ENCODE measurements around the gene JPH4. TPM values are rescaled to one million over a fixed set of nuclear protein-coding genes. Genes with fewer than 3 reads are reported as not detected.

The JPH4 gene
- total RNA-seq, 2 donors from 2014 or later = 0.39 TPM; not detected in 1

DNA sequence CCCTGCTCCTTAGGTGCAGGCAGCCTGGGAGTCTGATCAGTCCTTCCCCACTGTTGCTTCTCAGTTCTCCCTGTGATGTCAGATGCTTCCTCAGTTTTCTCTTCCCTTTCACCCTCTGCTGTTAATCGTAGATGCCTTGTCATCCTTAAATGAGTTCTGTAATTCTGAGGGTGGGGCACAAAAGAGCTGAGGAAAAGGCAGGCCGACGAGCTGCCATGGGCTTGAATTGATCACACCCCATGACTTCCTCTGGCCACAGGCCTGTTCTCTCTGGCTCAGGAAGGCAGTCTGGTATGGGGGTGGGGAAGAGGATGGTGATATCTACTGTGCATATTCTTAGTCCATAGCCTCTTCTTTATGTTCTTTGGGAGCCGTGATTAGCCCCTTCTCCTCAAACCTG, 5.8 kb downstream of the JPH4 start:
- Histone ChIP-seq H3K9me3 (no peaks in the 10 kb centered on the region), H3K27me3 (peaks cover 15 to 27% of the 10 kb centered on the region in 2 donors), H3K4me1 (peaks cover 0 to 22% of the 10 kb centered on the region in 2 donors), H3K36me3 (no peaks in the 10 kb centered on the region), H3K27ac (no peak overlapping the region), H3K4me3 (no peak overlapping the region)
- DNase-seq (ENCODE audit: low spot score) = no peak
- TF ChIP-seq, protein P1, sequence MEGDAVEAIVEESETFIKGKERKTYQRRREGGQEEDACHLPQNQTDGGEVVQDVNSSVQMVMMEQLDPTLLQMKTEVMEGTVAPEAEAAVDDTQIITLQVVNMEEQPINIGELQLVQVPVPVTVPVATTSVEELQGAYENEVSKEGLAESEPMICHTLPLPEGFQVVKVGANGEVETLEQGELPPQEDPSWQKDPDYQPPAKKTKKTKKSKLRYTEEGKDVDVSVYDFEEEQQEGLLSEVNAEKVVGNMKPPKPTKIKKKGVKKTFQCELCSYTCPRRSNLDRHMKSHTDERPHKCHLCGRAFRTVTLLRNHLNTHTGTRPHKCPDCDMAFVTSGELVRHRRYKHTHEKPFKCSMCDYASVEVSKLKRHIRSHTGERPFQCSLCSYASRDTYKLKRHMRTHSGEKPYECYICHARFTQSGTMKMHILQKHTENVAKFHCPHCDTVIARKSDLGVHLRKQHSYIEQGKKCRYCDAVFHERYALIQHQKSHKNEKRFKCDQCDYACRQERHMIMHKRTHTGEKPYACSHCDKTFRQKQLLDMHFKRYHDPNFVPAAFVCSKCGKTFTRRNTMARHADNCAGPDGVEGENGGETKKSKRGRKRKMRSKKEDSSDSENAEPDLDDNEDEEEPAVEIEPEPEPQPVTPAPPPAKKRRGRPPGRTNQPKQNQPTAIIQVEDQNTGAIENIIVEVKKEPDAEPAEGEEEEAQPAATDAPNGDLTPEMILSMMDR (IDR thresholded peaks at IDR 0.05) = no peak

DNA sequence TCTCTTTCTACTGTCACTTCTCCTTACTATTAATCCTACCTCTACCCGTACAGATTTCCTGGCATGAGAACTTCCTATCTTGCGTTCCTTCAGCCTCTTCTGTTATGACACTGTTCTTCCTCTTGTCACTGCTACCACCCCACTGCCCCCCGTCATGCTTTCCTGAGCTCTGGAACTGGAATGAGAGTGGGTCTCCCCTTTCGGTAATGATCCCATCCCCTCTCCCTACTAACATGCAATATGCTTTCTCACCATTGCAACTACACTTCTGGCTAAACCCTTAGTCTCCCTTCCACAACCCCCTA, 6.1 kb downstream of the JPH4 start:
- DNase-seq (ENCODE audit: low spot score) = no peak
- H3K4me1 ChIP-seq = peaks cover 0 to 22% of the 10 kb centered on the region in 2 donors
- no peaks in the 10 kb centered on the region for H3K36me3 ChIP-seq
- no peak overlapping the region for H3K4me3 ChIP-seq
- H3K9me3 ChIP-seq = no peaks in the 10 kb centered on the region
- TF ChIP-seq, protein P1 (IDR thresholded peaks at IDR 0.05) = no peak
- peaks cover 12 to 23% of the 10 kb centered on the region in 2 donors for H3K27me3 ChIP-seq
- no peak overlapping the region for H3K27ac ChIP-seq

DNA sequence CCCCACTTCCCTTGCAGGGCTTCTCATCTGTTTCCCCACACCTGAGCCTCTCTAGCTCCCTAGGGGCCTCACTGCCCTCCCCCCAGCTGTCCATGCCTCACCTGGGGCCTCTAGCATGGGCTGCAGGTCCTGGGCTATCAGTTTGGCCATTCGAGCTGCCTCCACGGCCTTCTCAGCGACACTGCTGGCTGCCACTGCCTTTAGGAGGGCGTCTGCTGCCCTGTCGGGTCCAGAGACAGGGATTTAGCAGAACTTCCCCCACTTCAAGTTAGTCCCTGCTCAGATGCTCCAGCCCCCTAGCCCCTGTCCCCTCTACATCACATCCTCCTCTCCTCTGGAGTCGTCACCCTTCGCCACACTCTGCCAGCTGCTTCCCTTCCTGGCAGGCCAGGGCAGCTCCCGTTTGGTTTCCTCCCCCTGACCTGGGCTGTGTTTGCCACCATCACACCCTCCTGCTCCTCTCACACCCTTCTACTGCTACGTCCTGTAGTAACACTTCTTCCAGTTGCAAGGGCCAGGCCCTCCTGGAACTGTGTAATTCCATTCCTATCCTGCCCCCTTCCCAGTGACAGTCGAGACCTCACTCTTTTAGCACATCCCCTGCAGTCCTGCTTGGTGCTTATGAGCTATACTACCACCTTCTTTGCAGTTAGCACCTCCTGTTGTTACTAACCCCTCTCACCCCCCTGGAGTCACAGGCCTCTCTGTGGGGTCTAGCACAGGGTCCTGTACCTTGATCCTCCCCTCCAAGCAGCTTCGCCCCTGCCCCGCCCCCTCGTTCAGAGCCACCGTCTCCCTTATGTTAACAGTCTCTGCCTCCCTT, 6.7 kb downstream of the JPH4 start:
- H3K36me3 ChIP-seq = no peaks in the 10 kb centered on the region
- no peaks in the 10 kb centered on the region for H3K9me3 ChIP-seq
- H3K4me3 ChIP-seq = no peak overlapping the region
- DNase-seq (ENCODE audit: low spot score) = no peak
- H3K27me3 ChIP-seq = peaks cover 7 to 18% of the 10 kb centered on the region in 2 donors
- peaks cover 0 to 18% of the 10 kb centered on the region in 2 donors for H3K4me1 ChIP-seq
- no peak overlapping the region for H3K27ac ChIP-seq
- TF ChIP-seq, protein P1 (IDR thresholded peaks at IDR 0.05) = no peak

DNA sequence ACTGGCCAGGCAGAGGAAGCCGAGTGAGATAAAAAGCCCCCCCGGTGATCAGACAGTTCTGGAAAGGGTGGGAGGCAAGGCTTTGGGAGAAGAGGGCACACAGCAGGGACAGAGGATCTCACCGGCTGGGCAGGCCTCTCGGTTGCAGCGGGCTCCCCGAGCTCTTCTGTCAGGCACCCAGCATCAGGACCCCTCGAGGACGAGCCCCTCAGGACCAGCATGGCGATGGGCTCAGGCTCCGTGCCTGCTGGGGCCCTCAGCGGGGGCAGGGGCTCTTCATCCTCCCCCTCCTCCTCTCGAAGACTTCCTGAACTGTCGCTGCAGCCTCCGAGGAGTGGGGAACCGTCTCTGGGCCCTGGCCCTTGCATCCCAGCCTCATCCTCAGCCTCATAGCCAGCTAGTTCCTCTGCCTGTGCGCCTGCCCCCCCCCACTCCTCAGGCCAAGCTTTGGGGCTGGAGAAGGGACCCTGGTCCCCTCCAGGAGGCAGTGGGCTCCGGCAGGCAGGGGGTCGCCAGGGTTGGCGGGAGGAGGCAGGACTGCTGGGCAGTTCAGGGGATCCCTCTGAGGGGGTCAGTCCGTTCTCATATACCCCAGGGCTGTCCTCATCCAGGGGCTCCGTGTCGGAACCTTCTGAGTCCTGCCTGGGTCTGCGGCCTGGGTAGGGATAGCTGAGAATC, 7.6 kb downstream of the JPH4 start:
- TF ChIP-seq, protein P1 (IDR thresholded peaks at IDR 0.05) = no peak
- H3K27me3 ChIP-seq = peaks cover 0 to 10% of the 10 kb centered on the region in 2 donors
- H3K4me1 ChIP-seq = peaks cover 0 to 14% of the 10 kb centered on the region in 2 donors
- DNase-seq (ENCODE audit: low spot score) = no peak
- no peak overlapping the region for H3K4me3 ChIP-seq
- no peak overlapping the region for H3K27ac ChIP-seq
- no peaks in the 10 kb centered on the region for H3K9me3 ChIP-seq
- H3K36me3 ChIP-seq = no peaks in the 10 kb centered on the region

DNA sequence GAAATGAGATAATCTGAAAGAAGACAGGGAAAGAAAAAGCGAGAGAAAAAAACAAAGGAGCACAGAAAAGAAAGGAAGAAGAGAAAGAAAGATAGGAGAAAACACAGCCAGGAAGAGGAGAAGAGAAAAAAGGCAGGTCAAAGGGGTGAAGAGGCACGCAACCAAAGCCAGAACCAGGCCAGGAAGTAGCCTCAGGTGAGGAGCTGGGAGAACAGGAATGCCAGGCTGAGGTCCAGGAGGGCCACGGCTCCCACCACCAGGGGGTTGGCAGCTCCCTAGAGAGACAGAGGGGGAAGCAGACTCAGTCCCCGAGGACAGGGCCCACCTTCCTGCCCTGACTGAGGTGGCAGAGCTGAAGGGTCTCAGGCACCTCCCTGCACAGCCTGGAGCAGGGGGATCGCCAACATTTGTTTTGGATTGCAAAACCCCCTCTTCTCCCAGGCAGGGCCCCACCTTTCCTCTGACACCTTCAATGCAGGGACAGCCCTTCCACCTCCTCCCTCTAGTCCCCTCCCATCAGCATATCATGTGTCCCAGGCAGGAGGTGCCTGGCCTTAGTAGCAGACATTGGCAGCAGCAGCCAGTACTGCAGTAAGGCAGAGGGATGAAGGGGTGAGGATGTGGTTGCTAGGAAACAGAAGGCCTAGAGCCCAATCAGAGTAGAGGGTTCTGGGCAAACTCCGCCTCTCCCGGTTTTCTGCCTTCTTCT, 9.0 kb downstream of the JPH4 start:
- no peak overlapping the region for H3K27ac ChIP-seq
- no peaks in the 10 kb centered on the region for H3K9me3 ChIP-seq
- TF ChIP-seq, protein P1 (IDR thresholded peaks at IDR 0.05) = no peak
- H3K27me3 ChIP-seq = no peaks in the 10 kb centered on the region
- H3K36me3 ChIP-seq = no peaks in the 10 kb centered on the region
- H3K4me3 ChIP-seq = no peak overlapping the region
- peaks cover 0 to 14% of the 10 kb centered on the region in 2 donors for H3K4me1 ChIP-seq
- no peak for DNase-seq (ENCODE audit: low spot score)
